SK-N-SH treated with all-trans-retinoic acid at 6 μM for 48 hours (cell line): ENCODE data around the gene PDAP1.

Experiments
- ARNTL ChIP-seq: fragments of 450-650 bp; formaldehyde crosslinking; IDR thresholded peaks from 2 replicates; pipeline ENCODE4 v1.5.0; 2020; ENCODE audit warnings: low read depth, mild to moderate bottlenecking, moderate library complexity, borderline replicate concordance
- BACH2 ChIP-seq: fragments of 250-450 bp; sonication (Bioruptor Pico); IDR thresholded peaks from 2 replicates; pipeline ENCODE4 v1.9.0; 2021; ENCODE audit warnings: mild to moderate bottlenecking, borderline replicate concordance
- ESRRG ChIP-seq: fragments of 250-450 bp; sonication (Bioruptor Pico); IDR thresholded peaks from 2 replicates; pipeline ENCODE4 v1.6.1; 2021; ENCODE audit warnings: mild to moderate bottlenecking
- ISL1 ChIP-seq: fragments of 250-450 bp; sonication (Bioruptor Pico); IDR thresholded peaks from 2 replicates; pipeline ENCODE4 v2.1.2; 2022; ENCODE audit warnings: mild to moderate bottlenecking, moderate library complexity
- OSR1 ChIP-seq: fragments of 250-450 bp; sonication (Bioruptor Pico); IDR thresholded peaks from 2 replicates; pipeline ENCODE4 v1.8.0; 2022; ENCODE audit warnings: moderate library complexity, mild to moderate bottlenecking, inconsistent platforms
- SNAI2 ChIP-seq: fragments of 250-450 bp; sonication (Bioruptor Pico); IDR thresholded peaks from 2 replicates; pipeline ENCODE4 v1.5.0; 2020; ENCODE audit warnings: mild to moderate bottlenecking, moderate library complexity
- ZC3H10 ChIP-seq: fragments of 250-450 bp; sonication (Bioruptor Pico); IDR thresholded peaks from 2 replicates; pipeline ENCODE4 v1.5.1; 2021; ENCODE audit warnings: mild to moderate bottlenecking, moderate library complexity
- ZFP3 ChIP-seq: fragments of 250-450 bp; sonication (Bioruptor Pico); IDR thresholded peaks from 2 replicates; pipeline ENCODE4 v1.5.0; 2020; ENCODE audit warnings: mild to moderate bottlenecking, moderate library complexity
- ZNF565 ChIP-seq: fragments of 450-650 bp; formaldehyde crosslinking; conservative IDR thresholded peaks from 2 replicates; pipeline ENCODE4 v1.5.0; 2020; ENCODE audit warnings: low read depth, mild to moderate bottlenecking, moderate library complexity
- TF ChIP-seq, protein P1 (sequence below): fragments of 250-450 bp; sonication (Bioruptor Pico); IDR thresholded peaks from 2 replicates; pipeline ENCODE4 v1.8.0; 2021; ENCODE audit warnings: low read depth, mild to moderate bottlenecking, moderate library complexity, borderline replicate concordance
- TF ChIP-seq, protein P2 (sequence below): fragments of 250-450 bp; sonication (Bioruptor Pico); IDR thresholded peaks from 2 replicates; pipeline ENCODE4 v1.8.0; 2020; ENCODE audit warnings: mild to moderate bottlenecking, moderate library complexity, borderline replicate concordance
- TF ChIP-seq, protein P3 (sequence below): fragments of 250-450 bp; sonication (Bioruptor Pico); IDR thresholded peaks from 2 replicates; pipeline ENCODE4 v1.5.1; 2021; ENCODE audit warnings: mild to moderate bottlenecking, moderate library complexity
- TF ChIP-seq, protein P4 (sequence below): fragments of 250-450 bp; sonication (Bioruptor Pico); IDR thresholded peaks from 2 replicates; pipeline ENCODE4 v1.5.1; 2020; ENCODE audit warnings: low read depth, mild to moderate bottlenecking, moderate library complexity

DNA sequence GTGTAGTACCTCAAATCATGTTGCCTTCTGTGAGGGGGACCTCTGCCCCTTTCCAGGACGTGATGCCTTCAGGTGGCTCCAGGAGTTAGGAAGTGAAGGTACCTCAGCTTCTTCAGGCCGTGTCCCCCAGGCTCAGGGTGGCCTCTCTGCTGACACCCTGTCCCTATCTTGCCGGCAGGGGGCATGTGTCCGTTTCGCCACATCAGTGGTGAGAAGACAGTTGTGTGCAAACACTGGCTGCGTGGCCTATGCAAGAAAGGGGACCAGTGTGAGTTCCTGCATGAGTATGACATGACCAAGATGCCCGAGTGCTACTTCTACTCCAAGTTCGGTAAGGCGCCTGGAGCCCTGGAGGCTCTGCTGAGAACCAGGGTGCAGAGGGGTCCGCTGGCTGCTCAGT lies 39.5 kb upstream of the PDAP1 start:
- TF ChIP-seq, protein P1, sequence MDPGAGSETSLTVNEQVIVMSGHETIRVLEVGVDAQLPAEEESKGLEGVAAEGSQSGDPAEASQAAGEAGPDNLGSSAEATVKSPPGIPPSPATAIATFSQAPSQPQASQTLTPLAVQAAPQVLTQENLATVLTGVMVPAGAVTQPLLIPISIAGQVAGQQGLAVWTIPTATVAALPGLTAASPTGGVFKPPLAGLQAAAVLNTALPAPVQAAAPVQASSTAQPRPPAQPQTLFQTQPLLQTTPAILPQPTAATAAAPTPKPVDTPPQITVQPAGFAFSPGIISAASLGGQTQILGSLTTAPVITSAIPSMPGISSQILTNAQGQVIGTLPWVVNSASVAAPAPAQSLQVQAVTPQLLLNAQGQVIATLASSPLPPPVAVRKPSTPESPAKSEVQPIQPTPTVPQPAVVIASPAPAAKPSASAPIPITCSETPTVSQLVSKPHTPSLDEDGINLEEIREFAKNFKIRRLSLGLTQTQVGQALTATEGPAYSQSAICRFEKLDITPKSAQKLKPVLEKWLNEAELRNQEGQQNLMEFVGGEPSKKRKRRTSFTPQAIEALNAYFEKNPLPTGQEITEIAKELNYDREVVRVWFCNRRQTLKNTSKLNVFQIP (CRISPR knock-in tag), result no peak
- TF ChIP-seq SNAI2 (CRISPR knock-in tag) (no peak), ARNTL (no peak), ESRRG (CRISPR knock-in tag) (no peak), BACH2 (no peak), OSR1 (CRISPR knock-in tag) (no peak), ZC3H10 (CRISPR knock-in tag) (no peak), ZNF565 (CRISPR knock-in tag) (no peak), ZFP3 (CRISPR knock-in tag) (no peak), ISL1 (CRISPR knock-in tag) (no peak)
- TF ChIP-seq, protein P2, sequence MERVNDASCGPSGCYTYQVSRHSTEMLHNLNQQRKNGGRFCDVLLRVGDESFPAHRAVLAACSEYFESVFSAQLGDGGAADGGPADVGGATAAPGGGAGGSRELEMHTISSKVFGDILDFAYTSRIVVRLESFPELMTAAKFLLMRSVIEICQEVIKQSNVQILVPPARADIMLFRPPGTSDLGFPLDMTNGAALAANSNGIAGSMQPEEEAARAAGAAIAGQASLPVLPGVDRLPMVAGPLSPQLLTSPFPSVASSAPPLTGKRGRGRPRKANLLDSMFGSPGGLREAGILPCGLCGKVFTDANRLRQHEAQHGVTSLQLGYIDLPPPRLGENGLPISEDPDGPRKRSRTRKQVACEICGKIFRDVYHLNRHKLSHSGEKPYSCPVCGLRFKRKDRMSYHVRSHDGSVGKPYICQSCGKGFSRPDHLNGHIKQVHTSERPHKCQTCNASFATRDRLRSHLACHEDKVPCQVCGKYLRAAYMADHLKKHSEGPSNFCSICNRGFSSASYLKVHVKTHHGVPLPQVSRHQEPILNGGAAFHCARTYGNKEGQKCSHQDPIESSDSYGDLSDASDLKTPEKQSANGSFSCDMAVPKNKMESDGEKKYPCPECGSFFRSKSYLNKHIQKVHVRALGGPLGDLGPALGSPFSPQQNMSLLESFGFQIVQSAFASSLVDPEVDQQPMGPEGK (CRISPR knock-in tag), result no peak
- TF ChIP-seq, protein P3, sequence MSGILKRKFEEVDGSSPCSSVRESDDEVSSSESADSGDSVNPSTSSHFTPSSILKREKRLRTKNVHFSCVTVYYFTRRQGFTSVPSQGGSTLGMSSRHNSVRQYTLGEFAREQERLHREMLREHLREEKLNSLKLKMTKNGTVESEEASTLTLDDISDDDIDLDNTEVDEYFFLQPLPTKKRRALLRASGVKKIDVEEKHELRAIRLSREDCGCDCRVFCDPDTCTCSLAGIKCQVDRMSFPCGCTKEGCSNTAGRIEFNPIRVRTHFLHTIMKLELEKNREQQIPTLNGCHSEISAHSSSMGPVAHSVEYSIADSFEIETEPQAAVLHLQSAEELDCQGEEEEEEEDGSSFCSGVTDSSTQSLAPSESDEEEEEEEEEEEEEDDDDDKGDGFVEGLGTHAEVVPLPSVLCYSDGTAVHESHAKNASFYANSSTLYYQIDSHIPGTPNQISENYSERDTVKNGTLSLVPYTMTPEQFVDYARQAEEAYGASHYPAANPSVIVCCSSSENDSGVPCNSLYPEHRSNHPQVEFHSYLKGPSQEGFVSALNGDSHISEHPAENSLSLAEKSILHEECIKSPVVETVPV (CRISPR knock-in tag), result no peak
- TF ChIP-seq, protein P4, sequence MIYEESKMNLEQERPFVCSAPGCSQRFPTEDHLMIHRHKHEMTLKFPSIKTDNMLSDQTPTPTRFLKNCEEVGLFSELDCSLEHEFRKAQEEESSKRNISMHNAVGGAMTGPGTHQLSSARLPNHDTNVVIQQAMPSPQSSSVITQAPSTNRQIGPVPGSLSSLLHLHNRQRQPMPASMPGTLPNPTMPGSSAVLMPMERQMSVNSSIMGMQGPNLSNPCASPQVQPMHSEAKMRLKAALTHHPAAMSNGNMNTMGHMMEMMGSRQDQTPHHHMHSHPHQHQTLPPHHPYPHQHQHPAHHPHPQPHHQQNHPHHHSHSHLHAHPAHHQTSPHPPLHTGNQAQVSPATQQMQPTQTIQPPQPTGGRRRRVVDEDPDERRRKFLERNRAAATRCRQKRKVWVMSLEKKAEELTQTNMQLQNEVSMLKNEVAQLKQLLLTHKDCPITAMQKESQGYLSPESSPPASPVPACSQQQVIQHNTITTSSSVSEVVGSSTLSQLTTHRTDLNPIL, result no peak
